Lower leg skin (tissue), 4 donors: ENCODE results near the gene CRB2. TPM values are rescaled to one million over a fixed set of nuclear protein-coding genes. Genes with fewer than 3 reads are reported as not detected.

Source experiments
- DNase-seq, 2 donors: peaks; one replicate each; pipeline ENCODE4 v3.0.0-alpha.2; 2019; ENCODE audit warnings: low spot score in 2 of 2
- H3K4me3 ChIP-seq: fragments of 200-600 bp; sonication (generic); 2 replicates; pipeline ENCODE4 v1.5.1; 2017; ENCODE audit warnings: mild to moderate bottlenecking, low read depth; ENCODE audit not compliant: poor library complexity, severe bottlenecking
- POLR2A ChIP-seq, 2 donors: fragments of 450-650 bp; IDR thresholded peaks; one replicate each; pipeline ENCODE4 v1.6.1; 2016 to 2017; ENCODE audit warnings: antibody characterized with exemption in 2 of 2, mild to moderate bottlenecking in 1 of 2, moderate library complexity in 1 of 2
- WGBS, 2 donors: methylation state at CpG; one replicate each; pipeline ENCODE4 v1.1.5; 2018; 5-methylcytosine and 5-hydroxymethylcytosine counted together
- intact Hi-C: fragments of 100-400 bp; cut with DNase I; formaldehyde crosslinking; loops from one replicate; pipeline ENCODE4 v1.15.0; 2023; ENCODE audit warnings: low total_unique reads
- total RNA-seq, 4 donors: library from RNA; depleted of rRNA; stranded (reverse); fragments of >200 nt; gene quantifications; one replicate each; pipeline ENCODE4 v1.1.0, GENCODE V29; 2016
- TF ChIP-seq, protein P1 (sequence below), 3 donors: fragments of 450-650 bp; IDR thresholded peaks; one replicate each; pipeline ENCODE4 v1.5.1; 2016; ENCODE audit warnings: antibody characterized with exemption in 3 of 3, mild to moderate bottlenecking in 3 of 3, moderate library complexity in 2 of 3

CRB2 gene
- total RNA-seq, 4 donors from 2014 or later, result not detected

DNA sequence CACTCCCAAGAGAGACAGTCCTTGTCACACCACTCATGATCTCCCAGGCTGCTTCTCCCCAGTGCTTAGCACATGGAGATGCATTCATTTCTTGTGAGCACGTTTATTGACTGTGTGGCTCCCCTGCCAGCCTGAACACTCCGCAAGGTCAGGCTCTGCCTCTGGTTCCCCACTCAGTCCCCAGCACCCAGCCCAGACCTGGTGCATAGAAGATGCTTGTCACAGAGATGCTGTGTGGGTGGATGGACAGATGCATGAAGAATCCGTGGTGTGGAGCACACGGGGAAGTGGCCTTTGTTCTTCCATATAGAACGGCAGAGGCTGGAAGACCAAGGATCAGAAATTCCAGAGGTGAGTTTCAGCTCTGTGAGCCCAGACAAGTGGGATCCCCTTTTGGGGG lies 13.8 kb upstream of the CRB2 start:
- H3K4me3 ChIP-seq, result no peak overlapping the region
- no peak for TF ChIP-seq POLR2A (IDR thresholded peaks at IDR 0.05)
- TF ChIP-seq, protein P1, sequence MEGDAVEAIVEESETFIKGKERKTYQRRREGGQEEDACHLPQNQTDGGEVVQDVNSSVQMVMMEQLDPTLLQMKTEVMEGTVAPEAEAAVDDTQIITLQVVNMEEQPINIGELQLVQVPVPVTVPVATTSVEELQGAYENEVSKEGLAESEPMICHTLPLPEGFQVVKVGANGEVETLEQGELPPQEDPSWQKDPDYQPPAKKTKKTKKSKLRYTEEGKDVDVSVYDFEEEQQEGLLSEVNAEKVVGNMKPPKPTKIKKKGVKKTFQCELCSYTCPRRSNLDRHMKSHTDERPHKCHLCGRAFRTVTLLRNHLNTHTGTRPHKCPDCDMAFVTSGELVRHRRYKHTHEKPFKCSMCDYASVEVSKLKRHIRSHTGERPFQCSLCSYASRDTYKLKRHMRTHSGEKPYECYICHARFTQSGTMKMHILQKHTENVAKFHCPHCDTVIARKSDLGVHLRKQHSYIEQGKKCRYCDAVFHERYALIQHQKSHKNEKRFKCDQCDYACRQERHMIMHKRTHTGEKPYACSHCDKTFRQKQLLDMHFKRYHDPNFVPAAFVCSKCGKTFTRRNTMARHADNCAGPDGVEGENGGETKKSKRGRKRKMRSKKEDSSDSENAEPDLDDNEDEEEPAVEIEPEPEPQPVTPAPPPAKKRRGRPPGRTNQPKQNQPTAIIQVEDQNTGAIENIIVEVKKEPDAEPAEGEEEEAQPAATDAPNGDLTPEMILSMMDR (IDR thresholded peaks at IDR 0.05), result no peak
- DNase-seq, result no peak
- 87 to 94% methylated on average over 5 of the region's 5 CpGs for WGBS, 2 donors
- intact Hi-C loops, result no loop called here

DNA sequence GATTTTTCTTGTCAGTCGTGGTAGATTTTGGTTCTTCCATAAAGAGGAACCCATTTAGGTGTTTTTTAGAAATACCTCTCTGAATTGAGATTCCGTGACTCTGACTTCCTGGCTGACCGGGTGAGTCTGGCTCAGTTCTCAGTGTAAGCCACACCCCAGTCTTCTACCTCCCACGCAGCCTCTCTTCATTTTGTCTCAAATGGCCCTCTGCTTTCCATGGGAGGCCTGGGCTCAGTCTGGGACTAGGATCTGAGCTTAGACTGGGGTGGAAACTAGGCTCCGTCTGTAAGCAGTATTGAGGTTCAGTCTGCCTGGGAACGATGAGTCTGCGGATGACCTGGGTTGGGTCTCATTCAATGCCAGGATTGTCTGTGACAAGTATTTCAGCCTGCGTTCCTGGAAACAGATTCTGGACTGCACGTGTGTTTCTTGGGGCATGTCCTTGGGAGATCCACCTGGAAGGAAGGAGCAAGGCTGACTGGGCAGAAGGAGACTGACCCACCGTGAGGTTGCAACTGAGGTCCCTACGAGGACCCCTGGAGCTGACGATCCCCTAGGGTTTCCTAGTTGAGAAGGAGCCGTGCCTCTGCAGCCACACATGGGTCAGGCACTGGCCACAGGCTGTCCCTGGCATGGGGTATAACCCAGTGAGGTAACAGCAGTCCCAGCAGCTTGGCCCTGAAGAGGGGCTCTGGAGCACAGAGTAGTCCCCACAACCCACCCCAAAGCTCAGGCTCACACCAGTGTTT lies 12.4 kb upstream of the CRB2 start:
- no peak for TF ChIP-seq POLR2A (IDR thresholded peaks at IDR 0.05)
- TF ChIP-seq, protein P1 (IDR thresholded peaks at IDR 0.05), result no peak
- WGBS, 2 donors, result 38 to 56% methylated on average over 12 of the region's 13 CpGs
- H3K4me3 ChIP-seq, result no peak overlapping the region
- DNase-seq, result no peak
- intact Hi-C loops, result no loop called here

DNA sequence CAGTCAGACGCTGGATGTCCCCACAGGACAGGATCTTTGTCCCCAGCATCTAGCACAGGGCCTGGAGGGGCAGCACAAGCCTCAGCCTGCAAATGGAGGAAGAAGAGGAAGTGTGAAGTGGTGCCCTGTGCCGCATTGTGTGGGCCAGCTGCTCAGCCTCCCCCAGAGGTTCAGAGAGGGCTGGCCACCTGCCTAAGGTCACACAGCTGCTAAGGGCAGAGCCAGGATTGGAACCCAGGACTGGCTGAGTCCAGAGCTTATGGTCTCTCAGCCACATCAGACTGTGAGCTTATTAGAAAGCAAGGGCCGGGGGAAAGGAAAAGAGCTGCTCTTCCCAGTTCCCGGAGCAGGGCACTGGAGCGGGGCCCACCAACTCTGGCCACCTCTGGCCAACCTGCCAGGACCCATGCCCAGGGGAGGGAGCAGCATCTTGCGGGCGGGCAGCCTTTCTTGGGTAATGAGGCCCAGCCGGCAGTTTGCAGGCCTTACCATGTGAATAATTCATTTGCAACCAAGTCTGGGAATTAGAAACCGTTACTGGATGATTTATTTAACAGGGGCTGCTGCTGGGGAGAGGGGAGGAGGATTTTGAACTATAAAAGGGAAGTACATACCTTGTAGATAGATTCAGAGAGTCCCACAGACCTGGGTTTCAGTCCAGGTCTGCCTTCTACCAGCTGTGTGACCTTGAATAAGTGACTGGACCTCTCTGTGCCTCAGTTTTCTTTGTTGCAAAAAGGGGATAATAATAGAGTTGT lies 11.6 kb upstream of the CRB2 start:
- H3K4me3 ChIP-seq, result no peak overlapping the region
- intact Hi-C loops, result no loop called here
- WGBS, 2 donors, result 92% methylated on average over 9 of the region's 9 CpGs
- no peak for TF ChIP-seq POLR2A (IDR thresholded peaks at IDR 0.05)
- TF ChIP-seq, protein P1 (IDR thresholded peaks at IDR 0.05), result no peak
- DNase-seq, result no peak

DNA sequence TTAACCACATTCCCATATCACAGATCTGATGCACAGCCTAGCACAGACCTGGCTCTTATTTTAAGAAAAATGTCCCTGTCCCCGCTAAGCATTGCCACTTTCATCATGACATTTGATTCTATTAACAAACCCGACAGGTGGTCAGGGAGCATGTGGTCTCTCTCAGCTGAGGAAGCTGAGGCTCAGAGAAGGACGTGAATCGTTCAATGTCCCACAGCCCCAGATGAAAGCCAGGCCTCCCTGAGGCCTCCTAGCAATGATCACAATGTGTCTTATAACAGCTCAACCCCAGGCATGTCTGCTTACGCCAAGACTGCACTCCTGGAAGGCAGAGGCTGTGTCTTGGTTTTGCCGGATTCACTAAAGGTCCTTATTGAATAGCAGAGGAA lies 10.4 kb upstream of the CRB2 start:
- no peak overlapping the region for H3K4me3 ChIP-seq
- TF ChIP-seq POLR2A (IDR thresholded peaks at IDR 0.05), result no peak
- TF ChIP-seq, protein P1 (IDR thresholded peaks at IDR 0.05), result no peak
- intact Hi-C loops, result no loop called here
- DNase-seq, result no peak
- 38 to 42% methylated on average over 6 of the region's 6 CpGs for WGBS, 2 donors

DNA sequence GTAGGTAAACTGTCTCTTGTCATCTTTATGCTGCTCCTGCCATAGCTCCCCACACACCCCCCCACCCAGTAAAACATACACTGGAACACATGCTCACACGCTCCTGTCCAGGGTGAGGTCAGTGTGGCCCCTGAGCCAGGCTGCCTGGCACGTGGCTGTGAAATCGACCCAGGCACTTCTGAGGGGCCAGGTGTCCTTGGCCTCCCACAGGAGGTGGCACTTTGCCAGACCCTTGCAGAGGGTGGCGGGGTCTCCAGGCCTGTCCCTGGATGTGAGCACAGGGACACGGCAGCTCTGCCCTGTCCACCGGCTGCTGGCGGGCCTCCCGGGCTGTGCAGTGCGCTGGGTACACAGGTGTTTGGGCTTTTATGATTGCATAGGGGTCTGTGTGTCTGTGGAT lies 10.0 kb upstream of the CRB2 start:
- DNase-seq, result no peak
- no peak for TF ChIP-seq POLR2A (IDR thresholded peaks at IDR 0.05)
- TF ChIP-seq, protein P1 (IDR thresholded peaks at IDR 0.05), result no peak
- 71 to 79% methylated on average over 7 to 9 of the region's 9 CpGs for WGBS, 2 donors
- H3K4me3 ChIP-seq, result no peak overlapping the region
- intact Hi-C loops, result no loop called here
